SIG-M5 treated with dmso at 0.1 percent for 504 hours (cell line): Measurements from ENCODE around the gene RXYLT1.
"Not testable (repeated sequence)": the region's sequence is repeated elsewhere in the genome, so short reads cannot be mapped to it uniquely, and the experiment has no call there.

Experiments
- DNase-seq: peaks from one replicate; lab custom pipeline; 2025; ENCODE audit not compliant: unreplicated experiment; lab: John Stamatoyannopoulos, UW

Gene RXYLT1

DNA sequence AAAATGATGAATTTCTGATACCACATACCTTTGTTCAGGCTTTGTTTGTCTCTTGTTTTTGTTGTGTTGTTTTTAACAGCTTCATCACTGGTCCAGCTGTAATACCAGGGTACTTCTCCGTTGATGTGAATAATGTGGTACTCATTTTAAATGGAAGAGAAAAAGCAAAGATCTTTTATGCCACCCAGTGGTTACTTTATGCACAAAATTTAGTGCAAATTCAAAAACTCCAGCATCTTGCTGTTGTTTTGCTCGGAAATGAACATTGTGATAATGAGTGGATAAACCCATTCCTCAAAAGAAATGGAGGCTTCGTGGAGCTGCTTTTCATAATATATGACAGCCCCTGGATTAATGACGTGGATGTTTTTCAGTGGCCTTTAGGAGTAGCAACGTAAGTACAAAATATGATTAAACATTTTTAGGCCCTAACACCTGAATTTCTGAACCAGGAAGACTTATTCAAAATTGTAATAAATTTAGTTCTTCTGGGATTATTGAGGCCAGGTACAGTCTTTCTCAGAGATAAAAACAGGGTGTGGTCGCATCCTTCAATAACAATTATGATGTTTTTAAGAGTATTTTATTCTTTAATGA is 22.4 kb downstream of the RXYLT1 start:
- DNase-seq: peak; percentile 26

GRCh38 chr12:63804746-63805145 is 25.0 kb downstream of the RXYLT1 start:
- DNase-seq: no peak

DNA sequence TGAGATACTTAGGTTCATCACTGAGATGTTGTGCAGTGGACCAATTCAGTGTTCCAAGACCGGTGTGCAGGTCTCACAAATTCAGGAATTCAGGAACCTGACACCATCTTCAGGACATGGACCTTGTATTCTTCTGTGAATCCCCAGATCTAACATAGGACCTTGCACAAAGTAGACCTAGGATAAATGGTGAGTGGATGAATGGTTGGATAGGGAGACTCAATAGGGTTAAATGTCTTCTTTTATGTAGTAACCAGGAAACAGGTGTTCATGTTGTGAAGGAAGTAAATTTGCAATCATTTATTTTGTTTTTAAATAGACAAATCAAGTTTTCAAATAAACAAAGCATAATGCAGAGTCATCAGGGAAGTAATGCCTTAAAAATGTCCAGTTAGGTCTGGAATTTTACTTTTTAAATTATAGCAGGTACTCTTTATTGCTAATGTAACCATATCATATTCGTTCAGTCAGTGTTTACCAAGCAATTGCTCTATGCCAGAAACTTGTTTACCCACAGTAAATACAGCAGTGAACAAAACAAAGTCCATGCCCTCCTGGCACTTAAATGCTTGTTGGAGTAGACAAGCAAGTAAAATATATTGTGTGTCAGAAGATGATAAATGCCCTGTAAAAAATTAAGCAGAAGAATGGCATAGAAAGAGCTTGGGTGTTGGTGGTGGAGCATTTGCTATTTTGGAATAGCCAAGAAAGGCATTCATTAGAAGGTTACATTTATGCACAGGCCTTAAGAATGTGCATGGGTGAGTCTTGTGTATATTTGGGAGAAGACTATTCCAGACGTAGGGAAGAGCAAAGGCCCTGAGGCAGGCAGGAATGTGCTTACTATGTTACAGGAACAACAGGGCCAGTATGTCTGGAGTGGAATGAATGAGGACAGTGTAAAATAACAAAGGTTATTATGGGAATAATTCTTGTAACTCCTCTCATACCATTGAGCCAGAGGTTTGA is 26.3 kb downstream of the RXYLT1 start:
- no peak for DNase-seq

GRCh38 chr12:63808631-63809030 is 28.9 kb downstream of the RXYLT1 start:
- DNase-seq: no peak

GRCh38 chr12:63809566-63809965 is 29.9 kb downstream of the RXYLT1 start:
- DNase-seq: no peak

DNA sequence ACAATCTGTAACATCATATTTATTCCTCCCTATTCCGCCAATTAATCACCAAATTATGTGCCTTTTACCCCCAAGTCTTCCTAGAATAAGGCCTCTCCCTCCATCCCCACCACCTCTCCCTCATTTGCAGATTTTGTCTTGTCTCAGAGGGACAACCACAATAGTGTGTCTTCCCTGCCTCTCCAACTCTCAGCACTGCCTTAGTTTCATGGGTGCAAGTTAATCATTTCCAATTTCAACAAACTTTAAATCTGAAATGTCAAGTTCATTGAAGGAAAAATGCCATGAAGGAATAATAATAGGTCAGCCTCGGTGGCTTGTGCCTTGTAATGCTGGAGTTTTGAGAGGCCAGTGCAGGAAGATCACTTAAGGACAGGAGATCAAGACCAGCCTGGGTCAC is 31.6 kb downstream of the RXYLT1 start:
- no peak for DNase-seq

GRCh38 chr12:63811755-63812154 is 32.0 kb downstream of the RXYLT1 start:
- no peak for DNase-seq

DNA sequence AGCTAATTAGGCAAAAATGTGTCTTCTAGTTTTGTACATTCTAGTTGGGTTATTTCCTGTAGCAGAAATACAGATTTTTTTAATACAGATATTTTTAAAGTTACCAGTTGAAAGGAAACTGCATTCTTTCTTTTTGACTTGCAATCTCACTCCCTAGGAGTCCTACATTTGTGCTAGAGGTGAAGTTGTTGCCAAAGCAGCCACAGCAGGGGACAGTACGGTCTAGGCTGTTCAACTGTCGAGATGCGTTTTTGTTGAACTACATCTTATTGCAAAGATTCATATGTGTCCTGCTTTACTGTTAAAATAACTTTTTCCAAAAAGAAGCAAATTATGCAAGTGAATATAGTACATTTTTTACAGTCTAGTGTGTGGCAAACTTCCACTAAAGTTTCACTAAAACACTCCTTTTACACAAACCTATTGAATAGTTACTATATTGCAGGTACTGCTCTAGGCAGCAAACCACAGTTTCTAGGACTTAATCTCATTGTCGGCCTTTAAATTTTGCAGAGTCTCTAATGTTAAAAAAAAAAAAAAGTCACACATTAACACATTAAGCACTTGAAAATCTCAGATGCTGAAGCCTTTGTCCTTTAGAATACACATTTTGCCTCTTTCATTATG is 34.5 kb downstream of the RXYLT1 start:
- no peak for DNase-seq

- DNase-seq: no peak
Observed at GRCh38 chr12:63815482-63815852, 35.8 kb downstream of the RXYLT1 start.

GRCh38 chr12:63816031-63816430 is 36.3 kb downstream of the RXYLT1 start:
- DNase-seq: no peak

DNA sequence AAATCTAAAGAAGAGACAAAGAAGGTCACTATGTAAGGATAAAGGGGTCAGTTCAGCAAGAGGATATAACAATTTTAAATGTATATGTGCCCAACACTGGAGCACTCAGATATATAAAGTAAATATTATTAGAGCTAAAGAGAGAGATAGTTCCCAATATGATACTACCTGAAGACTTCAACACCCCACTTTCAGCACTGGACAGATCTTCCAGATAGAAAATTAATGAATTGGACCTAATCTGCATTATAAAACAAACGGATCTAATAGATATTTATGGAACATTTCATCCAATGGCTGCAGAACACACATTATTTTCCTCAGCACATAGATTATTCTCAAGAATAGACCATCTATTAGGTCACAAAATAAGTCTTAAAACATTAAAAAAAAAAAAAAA is 40.7 kb downstream of the RXYLT1 start:
- DNase-seq: no peak

- no peak for DNase-seq
Observed at GRCh38 chr12:63821781-63822251, 42.1 kb downstream of the RXYLT1 start.

DNA sequence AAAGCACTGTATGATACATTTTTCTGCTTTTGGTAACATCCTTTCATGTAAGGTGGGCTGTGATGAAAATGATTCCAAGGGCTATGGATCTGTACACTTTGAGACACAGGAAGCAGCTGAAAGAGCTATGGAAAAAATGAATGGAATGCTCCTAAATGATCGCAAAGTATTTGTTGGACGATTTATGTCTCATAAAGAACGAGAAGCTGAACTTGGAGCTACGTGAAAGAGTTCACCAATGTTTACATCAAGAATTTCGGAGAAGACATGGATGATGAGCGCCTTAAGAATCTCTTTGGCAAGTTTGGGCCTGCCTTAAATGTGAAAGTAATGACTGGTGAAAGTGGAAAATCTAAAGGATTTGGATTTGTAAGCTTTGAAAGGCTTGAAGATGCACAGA is 42.6 kb downstream of the RXYLT1 start:
- no peak for DNase-seq

DNA sequence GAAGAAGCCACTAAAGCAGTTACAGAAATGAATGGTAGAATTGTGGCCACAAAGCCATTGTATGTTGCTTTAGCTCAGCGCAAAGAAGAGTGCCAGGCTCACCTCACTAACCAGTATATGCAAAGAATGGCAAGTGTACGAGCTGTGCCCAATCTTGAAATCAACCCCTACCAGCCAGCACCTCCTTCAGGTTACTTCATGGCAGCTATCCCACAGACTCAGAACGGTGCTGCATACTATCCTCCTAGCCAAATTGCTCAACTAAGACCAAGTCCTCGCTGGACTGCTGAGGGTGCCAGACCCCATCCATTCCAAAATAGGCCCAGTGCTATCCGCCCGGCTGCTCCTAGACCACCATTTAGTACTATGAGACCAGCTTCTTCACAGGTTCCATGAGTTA is 43.3 kb downstream of the RXYLT1 start:
- no peak for DNase-seq

DNA sequence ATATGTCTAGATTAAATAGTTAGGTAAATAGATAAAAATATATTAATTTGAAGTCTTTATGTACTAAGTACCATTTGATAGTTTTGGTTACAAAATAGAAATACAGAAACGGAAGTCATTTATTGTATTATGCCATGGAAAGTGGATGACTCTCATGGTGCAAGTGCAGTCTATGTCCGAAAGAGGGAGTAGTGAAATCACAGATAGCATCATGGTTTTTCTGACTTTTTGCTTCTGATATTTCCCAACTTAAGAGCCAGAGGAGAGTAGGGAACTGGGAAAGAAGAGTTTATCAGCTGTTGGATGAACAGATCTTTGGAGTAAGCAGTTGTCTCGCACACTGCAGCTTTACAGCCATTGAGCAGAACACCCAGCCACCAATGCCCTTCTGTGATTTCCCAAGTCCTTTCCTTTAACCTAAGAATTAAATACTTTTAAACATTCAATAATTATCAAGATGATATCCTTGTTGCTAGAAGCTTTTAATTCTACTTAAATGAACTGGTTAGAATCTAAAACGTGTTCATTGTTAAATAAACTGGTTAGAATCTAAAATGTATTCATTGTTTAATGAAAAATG is 46.4 kb downstream of the RXYLT1 start:
- DNase-seq: peak; percentile 81

DNA sequence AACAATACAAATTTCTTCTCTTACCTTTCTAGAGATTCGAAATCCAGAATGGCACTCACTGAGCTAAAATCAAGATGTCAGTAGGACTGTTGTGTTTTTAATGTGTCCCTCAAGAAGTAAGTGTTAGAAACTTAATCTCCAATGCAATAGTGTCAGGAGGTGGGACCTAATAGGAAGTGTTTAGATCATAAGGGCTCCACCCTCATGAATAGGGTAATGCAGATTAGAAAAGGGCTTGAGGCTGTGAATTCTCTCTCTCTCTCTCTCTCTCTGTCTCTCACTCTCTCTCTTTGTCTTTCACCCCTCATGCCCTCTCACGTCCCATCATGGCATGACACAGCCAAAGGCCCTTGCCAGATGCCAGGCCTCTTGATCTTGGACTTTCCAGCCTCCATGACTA is 49.2 kb downstream of the RXYLT1 start:
- DNase-seq: no peak

DNA sequence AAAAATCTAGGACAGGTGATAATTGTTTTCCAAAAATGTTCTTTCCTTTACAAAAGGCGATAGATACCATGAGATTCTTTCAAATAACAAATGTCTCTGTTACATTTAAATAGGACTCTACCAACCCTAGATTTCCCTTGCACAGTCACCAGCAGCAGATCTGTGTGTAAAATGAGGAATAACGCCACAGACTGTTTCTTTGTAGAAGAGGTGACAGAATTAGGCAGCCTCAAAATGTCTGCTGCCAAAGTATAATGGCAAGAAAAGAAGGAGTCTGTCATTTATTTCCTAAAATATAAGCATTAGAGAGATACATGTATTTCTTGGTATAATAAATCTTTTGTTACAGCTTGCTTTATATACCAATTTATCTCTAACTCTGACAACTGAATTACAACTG is 56.3 kb downstream of the RXYLT1 start:
- no peak for DNase-seq

DNA sequence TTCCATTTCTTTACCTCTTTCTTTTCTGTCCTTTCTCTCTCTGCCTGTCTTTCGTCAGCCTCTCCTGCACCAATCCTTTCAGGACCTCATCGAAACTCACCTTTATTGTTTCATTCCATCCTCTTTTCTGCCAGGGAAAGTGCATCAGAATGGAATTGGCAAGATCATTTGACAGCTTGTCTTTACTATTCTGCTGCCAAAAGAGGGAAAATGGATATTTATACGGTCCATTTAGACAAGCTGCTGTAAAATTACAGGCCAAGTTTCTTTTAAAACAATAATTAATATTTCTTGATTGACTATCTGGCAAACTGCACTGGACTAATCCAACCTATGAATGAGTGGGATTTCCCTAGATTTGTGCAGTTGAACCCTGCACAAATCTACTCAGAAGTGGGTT is 57.2 kb downstream of the RXYLT1 start:
- no peak for DNase-seq

DNA sequence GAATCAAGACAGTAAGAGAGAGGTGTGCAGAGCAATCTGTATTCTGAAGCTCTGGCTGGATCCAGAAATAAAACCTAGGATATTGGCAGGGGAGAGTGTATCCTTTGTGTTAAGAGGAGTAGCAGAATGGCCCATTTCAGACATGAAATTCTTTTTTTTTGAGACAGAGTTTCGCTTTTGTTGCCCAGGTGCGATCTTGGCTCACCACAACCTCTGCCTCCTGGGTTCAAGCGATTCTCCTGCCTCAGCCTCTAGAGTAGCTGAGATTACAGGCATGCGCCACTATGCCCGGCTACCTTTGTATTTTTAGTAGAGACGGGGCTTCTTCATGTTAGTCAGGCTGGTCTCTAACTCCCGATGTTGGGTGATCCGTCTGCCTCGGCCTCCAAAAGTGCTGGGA is 58.7 kb downstream of the RXYLT1 start:
- no peak for DNase-seq

DNA sequence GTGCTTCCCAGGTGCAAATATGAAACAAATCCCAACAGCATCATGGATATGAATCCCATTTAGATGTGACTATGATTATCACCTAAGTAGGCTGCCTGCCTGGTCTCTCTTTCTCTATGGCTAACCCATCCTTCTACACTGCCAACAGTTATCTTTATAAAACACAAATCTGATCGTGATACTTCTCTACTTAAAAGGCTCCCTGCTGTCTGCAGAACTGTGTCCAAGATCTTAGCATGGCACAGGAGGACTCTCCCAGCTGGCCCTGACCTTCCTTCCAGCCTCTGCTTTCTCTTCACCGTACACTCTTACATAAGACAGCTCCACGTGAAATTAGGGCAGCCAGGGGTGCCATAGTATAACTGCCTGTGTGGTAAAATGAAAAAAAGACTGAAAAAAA is 61.3 kb downstream of the RXYLT1 start:
- DNase-seq: no peak

DNA sequence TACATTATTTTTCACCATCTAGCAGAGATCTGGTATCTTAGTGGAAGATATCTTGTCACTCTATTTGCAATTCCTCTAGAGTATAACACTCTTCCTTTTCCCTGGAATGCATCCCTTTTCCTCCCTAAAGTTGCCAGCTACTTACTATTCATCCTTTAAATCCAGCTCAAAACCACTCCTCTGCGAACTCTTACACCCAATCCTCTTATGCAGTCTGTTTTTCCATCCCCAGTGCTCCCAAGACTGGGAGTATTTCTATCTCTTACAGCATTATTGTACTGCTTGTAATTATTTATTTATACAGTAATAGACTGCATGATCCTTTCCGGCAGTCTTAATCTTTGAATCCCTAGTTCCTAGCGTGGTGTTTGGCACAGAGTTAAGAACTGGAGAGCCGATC is 61.9 kb downstream of the RXYLT1 start:
- DNase-seq: no peak

DNA sequence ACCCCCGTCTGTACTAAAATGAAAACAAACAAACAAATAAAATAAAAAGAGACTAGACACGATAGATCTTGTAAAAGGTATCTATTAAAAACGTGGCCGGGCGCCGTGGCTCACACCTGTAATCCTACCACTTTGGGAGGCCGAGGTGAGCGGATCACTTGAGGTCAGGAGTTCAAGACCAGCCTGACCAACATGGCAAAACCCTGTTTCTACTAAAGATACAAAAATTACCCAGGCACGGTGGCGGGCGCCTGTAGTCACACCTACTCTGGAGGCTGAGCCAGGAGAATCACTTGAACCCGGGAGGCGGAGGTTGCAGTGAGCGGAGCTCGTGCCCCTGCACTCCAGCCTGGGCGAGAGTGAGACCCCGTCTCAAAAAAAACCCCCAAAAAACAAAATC is 63.0 kb downstream of the RXYLT1 start:
- not testable (repeated sequence) for DNase-seq
